HG03135 (cell line): Measurements from ENCODE around the gene GEMIN4.

ENCODE experiments used
- ATAC-seq: cut with Tn5 transposase; IDR thresholded peaks from one replicate; pipeline ENCODE4 v1.9.1; 2021; ENCODE audit warnings: mild to moderate bottlenecking, moderate library complexity; ENCODE audit not compliant: unreplicated experiment

The GEMIN4 gene

DNA sequence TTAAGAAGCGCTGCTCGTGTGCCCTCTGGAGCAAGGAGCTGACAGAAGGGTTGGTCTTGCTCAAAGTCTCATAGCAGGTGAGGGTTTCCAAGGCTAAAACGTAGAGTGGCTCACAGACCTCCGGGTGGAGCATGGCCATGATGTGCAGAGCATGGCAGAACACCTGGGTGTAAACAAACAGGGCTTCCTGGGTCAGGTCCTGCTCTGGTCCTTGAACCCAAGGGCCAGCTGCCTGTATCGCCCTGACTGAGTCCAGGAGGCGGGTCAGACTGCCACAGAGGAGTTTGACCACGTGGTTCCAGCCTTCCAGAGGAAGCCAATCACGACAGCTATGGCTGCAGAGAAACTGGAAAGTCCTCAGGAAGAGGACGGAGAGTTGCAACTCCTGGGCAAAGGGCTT, 7.1 kb downstream of the GEMIN4 start:
- ATAC-seq, result no peak

- no peak for ATAC-seq
Measured at GRCh38 chr17:743139-743538, 8.9 kb downstream of the GEMIN4 start.

GRCh38 chr17:742147-742793, 9.8 kb downstream of the GEMIN4 start:
- ATAC-seq, result no peak

- peak; percentile 62 for ATAC-seq
Measured at GRCh38 chr17:740240-741017, 11.6 kb downstream of the GEMIN4 start.

DNA sequence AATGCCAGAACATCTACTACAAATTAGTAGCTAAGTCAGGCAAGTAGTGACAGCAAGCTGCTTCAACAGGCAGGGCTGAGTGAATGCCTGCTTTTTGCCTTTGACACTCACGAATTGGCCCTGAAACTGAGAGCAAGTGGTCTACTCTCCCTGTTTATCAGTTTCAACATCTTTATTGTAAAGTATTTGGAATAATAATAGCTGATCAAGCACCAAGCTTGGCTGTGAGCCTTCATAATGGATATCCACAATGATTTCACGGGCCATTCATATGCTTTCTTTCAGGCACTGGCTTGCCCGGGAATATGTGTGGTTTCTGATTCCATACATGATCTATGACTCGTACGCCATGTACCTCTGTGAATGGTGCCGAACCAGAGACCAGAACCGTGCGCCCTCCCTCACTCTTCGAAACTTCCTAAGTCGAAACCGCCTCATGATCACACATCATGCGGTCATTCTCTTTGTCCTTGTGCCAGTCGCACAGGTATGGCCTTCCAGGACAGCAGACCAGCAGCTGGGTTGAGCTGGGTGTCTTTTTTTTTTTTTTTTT, 14.4 kb downstream of the GEMIN4 start:
- no peak for ATAC-seq

DNA sequence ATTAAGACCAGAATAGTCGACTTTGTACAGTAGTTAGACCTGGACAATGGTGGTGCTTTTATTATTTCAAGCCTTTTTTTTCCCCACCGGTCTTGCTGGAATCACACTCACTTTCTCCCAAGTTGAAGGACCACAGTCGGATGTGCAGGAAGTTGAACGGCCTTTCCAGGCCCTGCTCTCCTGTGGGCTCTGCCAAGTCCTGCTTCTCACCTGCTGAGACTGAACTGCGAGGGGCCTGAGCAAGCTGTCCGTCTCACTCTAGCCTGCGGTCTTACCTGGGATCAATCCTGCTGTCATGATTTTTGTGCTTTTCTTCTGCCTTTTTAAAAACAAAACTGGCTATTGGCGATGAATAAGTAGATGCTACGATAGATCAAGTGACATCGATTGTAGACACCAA, 18.3 kb downstream of the GEMIN4 start:
- no peak for ATAC-seq

DNA sequence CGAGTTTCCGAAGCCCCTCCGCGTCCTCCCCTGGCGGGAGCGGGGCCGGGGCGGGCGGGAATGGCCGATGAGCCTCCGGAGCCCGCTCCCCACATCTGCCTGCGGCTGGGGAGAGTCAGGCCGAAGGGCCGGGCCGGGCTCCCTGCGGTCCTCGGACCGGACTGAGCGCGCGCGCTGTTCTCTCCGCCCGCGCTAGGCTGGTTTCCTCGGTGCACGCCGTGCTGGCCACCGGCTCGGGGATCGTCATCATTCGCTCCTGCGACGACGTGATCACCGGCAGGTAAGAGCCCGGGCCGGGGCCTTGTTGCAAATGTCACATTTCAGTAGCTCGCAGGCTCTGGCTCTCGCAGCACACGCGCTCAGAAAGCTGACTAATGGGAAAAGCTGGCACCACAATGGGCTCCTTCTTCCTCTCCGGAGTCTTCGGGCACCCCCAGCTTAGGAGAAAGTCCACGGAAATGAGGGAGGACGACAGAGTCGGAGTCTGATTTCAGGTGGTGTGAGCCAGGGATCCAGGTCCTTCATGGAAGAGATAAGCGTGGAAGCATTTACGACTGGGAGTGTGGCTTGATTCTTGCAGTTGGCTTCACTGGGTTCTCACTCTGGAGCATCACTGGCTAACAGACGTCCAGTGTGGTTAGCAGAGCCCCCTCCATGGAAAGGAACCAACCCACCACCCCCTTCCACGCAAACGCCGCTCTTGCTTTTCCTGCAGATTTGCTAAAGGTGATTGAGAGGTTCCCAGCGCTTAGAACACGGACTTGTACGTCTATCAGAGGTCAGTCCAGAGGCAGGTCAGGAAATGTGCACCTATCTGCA, 19.0 kb downstream of the GEMIN4 start:
- ATAC-seq, result no peak

GRCh38 chr17:732067-732901, 19.8 kb downstream of the GEMIN4 start, which contains the start of gene TLCD3A:
Gene TLCD3A (plus strand): TSS chr17:732596. CDS start chr17:732648, 52 bp downstream.
- ATAC-seq, result no peak

DNA sequence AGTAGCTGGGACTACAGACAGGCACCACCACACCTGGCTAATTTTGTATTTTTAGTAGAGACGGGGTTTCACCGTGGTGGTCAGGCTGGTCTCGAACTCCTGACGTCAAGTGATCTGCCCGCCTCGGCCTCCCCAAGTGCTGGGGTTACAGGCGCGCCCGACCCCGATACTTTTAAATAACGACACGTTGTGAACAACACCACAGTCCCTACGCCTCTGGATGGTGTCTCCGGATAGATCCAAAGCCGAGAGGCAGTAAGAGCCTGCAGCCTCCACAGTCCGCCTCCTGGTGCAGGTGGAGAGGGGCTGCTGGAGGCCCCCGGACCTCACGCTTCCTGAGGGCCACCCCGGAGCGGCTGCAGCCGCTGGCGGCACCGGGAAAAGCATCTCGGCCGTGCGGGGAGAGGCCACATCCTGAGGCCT, 20.4 kb downstream of the GEMIN4 start:
- ATAC-seq, result no peak

DNA sequence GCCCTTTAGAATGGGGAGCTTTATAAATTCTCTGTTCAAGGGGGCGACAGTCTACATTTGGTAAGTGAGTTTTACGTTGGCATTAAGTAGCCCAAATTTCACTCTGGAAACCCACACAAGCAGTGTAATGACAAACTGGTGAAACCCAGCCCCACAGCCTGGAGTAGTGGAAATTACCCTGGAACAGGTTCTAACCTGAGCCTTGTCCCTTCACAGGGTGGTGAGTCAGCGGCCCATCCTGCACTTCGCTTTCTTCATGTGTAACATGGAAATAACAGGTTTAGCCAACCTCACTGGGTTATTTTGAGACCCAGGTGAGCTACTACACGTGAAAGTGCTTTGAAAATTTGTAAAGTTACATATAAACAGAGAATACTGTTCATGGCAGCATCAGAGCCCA, 23.2 kb downstream of the GEMIN4 start:
- ATAC-seq, result no peak

DNA sequence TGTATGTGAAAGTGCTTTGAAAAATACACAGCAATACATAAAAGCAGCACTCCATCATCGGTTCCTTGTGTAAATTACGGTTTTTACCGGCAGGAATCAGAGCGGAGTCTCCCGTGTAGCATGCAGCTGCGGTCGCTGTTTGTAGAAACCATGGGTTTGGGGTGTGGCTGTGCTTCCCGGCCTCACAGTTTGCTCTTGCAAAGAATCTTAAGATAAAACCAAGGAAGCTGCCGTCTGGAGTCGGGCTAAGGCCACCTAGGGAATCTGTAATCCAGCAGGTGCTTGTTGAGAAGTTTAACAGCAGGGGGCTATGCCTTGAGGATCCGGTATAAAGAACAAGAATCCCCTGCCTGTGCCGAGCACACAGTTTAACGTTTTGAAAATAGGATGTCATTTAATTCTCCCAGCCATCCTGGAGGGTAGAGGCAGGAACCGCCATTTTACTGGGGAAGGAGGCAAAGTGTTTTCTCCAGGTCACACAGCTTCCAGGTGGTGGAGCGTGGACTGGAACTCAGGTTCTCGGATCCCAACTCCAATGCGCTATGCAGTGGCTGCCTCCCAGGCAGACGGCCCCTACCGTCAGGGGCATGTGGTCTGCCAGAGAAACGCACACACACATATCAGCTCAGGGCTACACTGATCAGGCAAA, 25.7 kb downstream of the GEMIN4 start:
- ATAC-seq, result no peak

- no peak for ATAC-seq
Measured at GRCh38 chr17:725746-726145, 26.3 kb downstream of the GEMIN4 start.

DNA sequence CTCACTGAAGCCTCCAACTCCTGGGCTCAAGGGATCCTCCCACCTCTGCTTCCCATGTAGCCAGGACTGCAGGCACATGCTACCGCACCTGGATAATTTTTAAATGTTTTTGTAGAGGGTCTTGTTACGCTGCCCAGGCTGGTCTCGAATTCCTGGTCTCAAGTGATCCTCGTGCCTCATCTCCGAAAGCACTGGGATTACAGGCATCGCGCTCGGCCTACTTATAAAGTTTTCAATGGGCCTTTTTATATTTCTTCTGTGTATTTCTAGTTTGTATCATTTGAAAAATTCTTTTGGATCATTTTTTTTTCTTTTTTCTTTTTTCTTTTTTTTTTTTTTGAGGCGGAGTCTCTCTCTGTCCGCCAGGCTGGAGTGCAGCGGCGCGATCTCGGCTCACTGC, 27.0 kb downstream of the GEMIN4 start:
- no peak for ATAC-seq

DNA sequence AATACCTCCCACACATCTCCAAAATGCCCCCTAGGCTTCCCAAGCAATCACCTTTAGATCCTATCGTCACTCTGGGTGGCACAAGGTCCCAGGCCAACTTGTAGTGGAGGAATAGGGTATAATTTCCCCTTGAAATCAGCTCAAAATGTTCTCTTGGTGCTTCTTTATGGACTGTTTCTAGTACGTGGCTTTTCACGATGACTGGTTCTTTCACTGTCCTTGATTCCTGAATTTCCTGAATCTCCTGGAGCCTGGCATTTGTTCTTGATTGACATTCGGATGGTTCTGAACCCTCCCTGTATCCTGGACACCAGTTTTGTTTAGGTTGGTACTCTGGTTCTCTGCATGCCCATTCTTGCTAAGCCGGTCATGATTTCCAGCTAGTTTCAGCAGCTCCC, 30.5 kb downstream of the GEMIN4 start:
- no peak for ATAC-seq

DNA sequence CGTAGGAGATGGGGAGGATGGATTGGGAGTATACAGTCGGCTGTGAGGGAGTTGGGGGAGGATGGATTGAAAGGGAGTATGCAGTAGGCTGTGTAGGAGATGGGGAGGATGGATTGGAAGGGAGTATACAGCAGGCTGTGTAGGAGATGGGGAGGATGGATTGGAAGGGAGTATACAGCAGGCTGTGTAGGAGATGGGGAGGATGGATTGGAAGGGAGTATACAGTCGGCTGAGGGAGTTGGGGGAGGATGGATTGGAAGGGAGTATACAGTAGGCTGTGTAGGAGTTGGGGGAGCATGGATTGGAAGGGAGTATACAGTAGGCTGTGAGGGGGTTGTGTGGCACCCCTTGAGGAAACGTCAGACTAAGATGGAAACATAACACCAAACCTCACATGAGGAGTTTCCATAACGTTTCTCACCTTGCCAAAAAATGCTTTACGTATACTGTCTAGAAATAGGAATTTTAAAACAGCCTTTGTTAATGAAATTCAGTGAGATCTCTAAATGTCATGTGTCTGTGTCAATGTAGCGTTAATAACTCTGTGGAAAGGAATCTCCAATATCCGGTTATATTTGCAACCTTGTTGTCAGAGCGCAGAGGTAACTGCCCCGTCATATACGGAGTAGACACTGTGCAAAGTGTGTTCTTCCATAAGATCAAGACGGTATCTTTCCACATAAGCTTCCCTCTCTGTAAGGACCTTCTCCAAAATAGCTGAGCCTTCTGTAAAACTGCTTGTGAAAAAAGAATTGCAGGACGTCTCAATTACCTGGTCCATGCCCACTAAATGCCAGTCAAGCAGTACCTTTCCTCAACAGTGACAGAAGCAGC, 31.1 kb downstream of the GEMIN4 start:
- no peak for ATAC-seq

- no peak for ATAC-seq
Measured at GRCh38 chr17:718075-718474, 34.0 kb downstream of the GEMIN4 start.

DNA sequence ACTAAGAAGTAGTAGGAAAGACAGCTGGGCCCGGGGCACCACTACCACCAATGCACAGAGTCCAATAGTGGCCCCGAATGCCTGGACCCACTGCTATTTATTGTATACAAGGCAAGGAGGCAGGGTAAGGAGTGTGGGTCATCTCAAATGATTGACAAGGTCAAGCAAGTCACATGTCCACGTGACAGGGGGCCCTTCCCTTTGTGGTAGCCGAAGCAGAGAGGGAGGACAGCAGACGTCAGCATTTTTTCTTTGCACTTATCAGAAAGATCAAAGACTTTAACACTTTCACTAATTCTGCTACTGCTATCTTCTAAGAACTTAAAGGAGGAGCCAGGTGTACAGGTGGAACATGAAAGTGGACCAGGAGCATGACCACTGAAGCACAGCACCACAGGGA, 43.9 kb downstream of the GEMIN4 start:
- ATAC-seq, result no peak

- no peak for ATAC-seq
Measured at GRCh38 chr17:705863-706262, 46.2 kb downstream of the GEMIN4 start.

GRCh38 chr17:705011-705410, 47.1 kb downstream of the GEMIN4 start:
- ATAC-seq, result no peak
